ENCODE data around the gene FADS1.
A peak's percentile ranks its signal among the peaks of the same experiment; 100 is the strongest.

The FADS1 gene

DNA sequence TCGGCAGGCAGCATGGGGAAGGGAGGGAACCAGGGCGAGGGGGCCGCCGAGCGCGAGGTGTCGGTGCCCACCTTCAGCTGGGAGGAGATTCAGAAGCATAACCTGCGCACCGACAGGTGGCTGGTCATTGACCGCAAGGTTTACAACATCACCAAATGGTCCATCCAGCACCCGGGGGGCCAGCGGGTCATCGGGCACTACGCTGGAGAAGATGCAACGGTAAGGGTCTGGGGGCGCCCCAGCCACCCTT lies 11.5 kb upstream of the FADS1 start:
- H3K36me3 ChIP-seq (ENCODE audit: control insufficient read depth, low read length), result peaks cover 54% of the 10 kb centered on the region
- no peaks in the 10 kb centered on the region for H3K27me3 ChIP-seq (ENCODE audit: control insufficient read depth, low read length)
- peaks cover 20% of the 10 kb centered on the region; the same call in 1 of the 2 replicates for H4K20me1 ChIP-seq (ENCODE audit: control insufficient read depth, insufficient read depth, low read depth, low read length)
- TF ChIP-seq EZH2phosphoT487 (IDR thresholded peaks at IDR 0.05; ENCODE audit: borderline replicate concordance, low read length), result no peak
- TF ChIP-seq, protein P1, sequence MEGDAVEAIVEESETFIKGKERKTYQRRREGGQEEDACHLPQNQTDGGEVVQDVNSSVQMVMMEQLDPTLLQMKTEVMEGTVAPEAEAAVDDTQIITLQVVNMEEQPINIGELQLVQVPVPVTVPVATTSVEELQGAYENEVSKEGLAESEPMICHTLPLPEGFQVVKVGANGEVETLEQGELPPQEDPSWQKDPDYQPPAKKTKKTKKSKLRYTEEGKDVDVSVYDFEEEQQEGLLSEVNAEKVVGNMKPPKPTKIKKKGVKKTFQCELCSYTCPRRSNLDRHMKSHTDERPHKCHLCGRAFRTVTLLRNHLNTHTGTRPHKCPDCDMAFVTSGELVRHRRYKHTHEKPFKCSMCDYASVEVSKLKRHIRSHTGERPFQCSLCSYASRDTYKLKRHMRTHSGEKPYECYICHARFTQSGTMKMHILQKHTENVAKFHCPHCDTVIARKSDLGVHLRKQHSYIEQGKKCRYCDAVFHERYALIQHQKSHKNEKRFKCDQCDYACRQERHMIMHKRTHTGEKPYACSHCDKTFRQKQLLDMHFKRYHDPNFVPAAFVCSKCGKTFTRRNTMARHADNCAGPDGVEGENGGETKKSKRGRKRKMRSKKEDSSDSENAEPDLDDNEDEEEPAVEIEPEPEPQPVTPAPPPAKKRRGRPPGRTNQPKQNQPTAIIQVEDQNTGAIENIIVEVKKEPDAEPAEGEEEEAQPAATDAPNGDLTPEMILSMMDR (IDR thresholded peaks at IDR 0.05; ENCODE audit: low read depth, low read length, poor library complexity, severe bottlenecking), result no peak
- H3F3A ChIP-seq (ENCODE audit: control insufficient read depth, insufficient read depth), result peaks cover 22% of the 10 kb centered on the region
- peak overlapping the region; percentile 84 for H3K4me3 ChIP-seq (ENCODE audit: low read length)
- peaks cover 54% of the 10 kb centered on the region for H3K4me1 ChIP-seq (ENCODE audit: control insufficient read depth, low read length)
- H3K79me2 ChIP-seq (ENCODE audit: control insufficient read depth, low read length), result peaks cover 72% of the 10 kb centered on the region
- H3K9me2 ChIP-seq (replicated peaks; ENCODE audit: control insufficient read depth, low read length), result no peaks in the 10 kb centered on the region
- peak overlapping the region; percentile 95 for H3K27ac ChIP-seq (ENCODE audit: low read depth, low read length)
- H3K4me2 ChIP-seq (ENCODE audit: low read length), result peak overlapping the region; percentile 87
- H3K9me3 ChIP-seq (ENCODE audit: control insufficient read depth, insufficient read depth, low read length), result no peaks in the 10 kb centered on the region

DNA sequence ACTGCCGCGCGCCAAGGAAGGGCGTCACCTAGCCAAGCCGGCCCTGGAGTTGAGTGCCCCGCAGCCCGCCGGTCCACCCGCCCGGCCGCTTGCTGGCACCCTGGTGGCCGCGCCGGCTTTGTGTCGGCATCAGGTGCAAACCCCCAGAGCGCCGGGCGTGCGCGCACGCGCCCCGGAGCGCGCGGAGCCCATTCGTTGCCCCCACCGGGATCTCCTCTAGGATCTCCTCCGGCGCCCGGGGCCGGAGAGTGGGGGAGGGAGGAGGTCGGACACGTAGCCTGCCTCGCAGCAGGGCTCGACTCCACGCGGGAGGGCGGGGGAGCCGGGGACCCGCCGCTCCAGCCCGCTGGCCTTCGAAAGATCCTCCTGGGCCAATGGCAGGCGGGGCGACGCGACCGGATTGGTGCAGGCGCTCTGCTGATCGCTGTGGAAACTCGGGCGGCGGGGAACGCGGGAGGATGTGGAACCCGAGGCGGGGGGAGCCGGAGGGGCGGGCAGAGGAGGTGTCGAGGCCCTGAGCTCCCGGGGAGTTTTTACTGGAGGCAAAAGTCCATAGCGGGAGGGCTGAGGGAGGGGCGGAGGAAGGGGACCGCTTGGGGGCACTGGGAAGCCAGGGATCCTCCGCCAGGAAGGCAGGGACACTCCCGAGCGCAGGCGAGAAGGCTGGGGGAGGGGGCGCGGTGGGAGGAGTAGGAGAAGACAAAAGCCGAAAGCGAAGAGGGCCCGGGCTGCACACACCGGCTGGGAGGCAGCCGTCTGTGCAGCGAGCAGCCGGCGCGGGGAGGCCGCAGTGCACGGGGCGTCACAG lies 11.0 kb upstream of the FADS1 start, which contains the start of gene FADS2:
FADS2 (plus strand) TSS at position 730 of the 808 bp plus-strand sequence. CDS start 91 bp downstream, outside the sequence.
- H3K79me2 ChIP-seq (ENCODE audit: control insufficient read depth, low read length), result peaks cover 66% of the 10 kb centered on the region
- peaks cover 20% of the 10 kb centered on the region; the same call in 1 of the 2 replicates for H4K20me1 ChIP-seq (ENCODE audit: control insufficient read depth, insufficient read depth, low read depth, low read length)
- peak within 1 kb of the TSS; percentile 84 for H3K4me3 ChIP-seq (ENCODE audit: low read length)
- H3F3A ChIP-seq (ENCODE audit: control insufficient read depth, insufficient read depth), result peaks cover 21% of the 10 kb centered on the region
- H3K27ac ChIP-seq (ENCODE audit: low read depth, low read length), result peak within 1 kb of the TSS; percentile 95
- peaks cover 48% of the 10 kb centered on the region for H3K4me1 ChIP-seq (ENCODE audit: control insufficient read depth, low read length)
- H3K27me3 ChIP-seq (ENCODE audit: control insufficient read depth, low read length), result no peaks in the 10 kb centered on the region
- no peaks in the 10 kb centered on the region for H3K9me3 ChIP-seq (ENCODE audit: control insufficient read depth, insufficient read depth, low read length)
- no peaks in the 10 kb centered on the region for H3K9me2 ChIP-seq (replicated peaks; ENCODE audit: control insufficient read depth, low read length)
- H3K36me3 ChIP-seq (ENCODE audit: control insufficient read depth, low read length), result peaks cover 48% of the 10 kb centered on the region
- H3K4me2 ChIP-seq (ENCODE audit: low read length), result peak within 1 kb of the TSS; percentile 87
- TF ChIP-seq, protein P1 (IDR thresholded peaks at IDR 0.05; ENCODE audit: low read depth, low read length, poor library complexity, severe bottlenecking), result no peak
- no peak for TF ChIP-seq EZH2phosphoT487 (IDR thresholded peaks at IDR 0.05; ENCODE audit: borderline replicate concordance, low read length)

DNA sequence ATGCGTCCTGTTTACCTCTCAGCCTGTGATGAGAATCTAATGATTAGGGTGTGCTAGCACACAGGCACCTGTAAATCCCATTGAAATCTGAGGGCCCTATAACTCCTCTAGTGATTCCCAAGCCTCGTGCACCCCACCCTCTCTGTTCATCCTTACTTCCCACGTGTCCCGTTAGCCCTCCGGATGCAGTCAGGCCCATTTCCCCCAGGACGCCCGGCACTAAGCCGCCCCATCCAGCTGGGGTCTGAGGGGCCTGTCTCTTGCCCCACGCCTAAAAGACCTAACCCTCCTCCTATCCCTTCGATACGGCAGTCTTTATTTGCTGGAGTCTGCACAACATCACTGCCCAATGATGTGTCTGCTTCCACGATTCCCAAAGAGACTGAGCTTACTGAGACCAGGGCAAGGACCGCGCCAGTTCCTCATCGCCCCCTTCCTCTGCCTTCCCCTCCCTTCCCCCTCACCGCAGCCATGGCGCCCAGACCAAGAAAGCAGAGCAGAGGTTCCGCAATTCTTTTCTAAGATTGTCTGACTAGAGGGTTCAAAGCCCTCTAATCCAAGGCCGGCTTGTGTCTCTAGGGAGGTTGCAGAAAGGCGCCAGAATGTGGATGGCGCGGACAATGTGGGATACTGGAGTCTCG lies 10.2 kb upstream of the FADS1 start:
- H3K4me3 ChIP-seq (ENCODE audit: low read length), result peak overlapping the region; percentile 84
- H3K4me1 ChIP-seq (ENCODE audit: control insufficient read depth, low read length), result peaks cover 41% of the 10 kb centered on the region
- no peaks in the 10 kb centered on the region for H3K9me2 ChIP-seq (replicated peaks; ENCODE audit: control insufficient read depth, low read length)
- peak overlapping the region; percentile 95 for H3K27ac ChIP-seq (ENCODE audit: low read depth, low read length)
- peaks cover 41% of the 10 kb centered on the region for H3K36me3 ChIP-seq (ENCODE audit: control insufficient read depth, low read length)
- peak overlapping the region; percentile 87 for H3K4me2 ChIP-seq (ENCODE audit: low read length)
- no peaks in the 10 kb centered on the region for H3K9me3 ChIP-seq (ENCODE audit: control insufficient read depth, insufficient read depth, low read length)
- peaks cover 59% of the 10 kb centered on the region for H3K79me2 ChIP-seq (ENCODE audit: control insufficient read depth, low read length)
- no peaks in the 10 kb centered on the region for H3K27me3 ChIP-seq (ENCODE audit: control insufficient read depth, low read length)
- TF ChIP-seq, protein P1 (IDR thresholded peaks at IDR 0.05; ENCODE audit: low read depth, low read length, poor library complexity, severe bottlenecking), result no peak
- TF ChIP-seq EZH2phosphoT487 (IDR thresholded peaks at IDR 0.05; ENCODE audit: borderline replicate concordance, low read length), result no peak
- H4K20me1 ChIP-seq (ENCODE audit: control insufficient read depth, insufficient read depth, low read depth, low read length), result peaks cover 20% of the 10 kb centered on the region; the same call in 1 of the 2 replicates
- peaks cover 23% of the 10 kb centered on the region for H3F3A ChIP-seq (ENCODE audit: control insufficient read depth, insufficient read depth)
